ENCODE measurements around the gene SEPTIN3. TPM values are rescaled to one million over a fixed set of nuclear protein-coding genes. Genes with fewer than 3 reads are reported as not detected.

Gene SEPTIN3
- total RNA-seq, 1 experiment from 2014 or later: 3.6 TPM

DNA sequence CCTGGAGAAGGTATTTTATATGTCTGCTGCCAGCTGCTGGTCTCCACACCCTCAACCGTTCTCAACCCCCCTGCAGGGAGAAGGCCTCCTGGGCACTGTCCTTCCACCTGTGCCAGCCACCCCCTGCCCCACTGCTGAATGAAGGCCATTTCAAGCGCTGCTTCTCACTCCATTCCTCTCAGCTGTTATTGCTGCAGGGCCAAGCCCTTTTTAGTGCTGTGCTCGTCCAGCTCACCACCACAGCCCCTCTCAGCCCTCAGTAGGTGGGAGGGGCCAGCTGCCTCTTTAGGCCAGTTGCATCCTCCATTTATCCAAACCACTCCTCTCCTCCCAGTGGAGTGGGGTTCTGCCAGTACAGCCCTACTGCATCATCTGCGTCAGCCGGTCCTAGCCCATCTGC lies 27.6 kb downstream of the SEPTIN3 start:
- CTCF ChIA-PET: no interaction called here
- POLR2A ChIA-PET (ENCODE audit: low non-redundant PET): no interaction called here
- no TSS peak for BruUV-seq (replicated peaks)
- intact Hi-C loops (cut with micrococcal nuclease; ENCODE audit: unreplicated experiment): no loop called here
- DNase-seq (ENCODE audit: low spot score): no peak
- TF ChIP-seq, protein P1, sequence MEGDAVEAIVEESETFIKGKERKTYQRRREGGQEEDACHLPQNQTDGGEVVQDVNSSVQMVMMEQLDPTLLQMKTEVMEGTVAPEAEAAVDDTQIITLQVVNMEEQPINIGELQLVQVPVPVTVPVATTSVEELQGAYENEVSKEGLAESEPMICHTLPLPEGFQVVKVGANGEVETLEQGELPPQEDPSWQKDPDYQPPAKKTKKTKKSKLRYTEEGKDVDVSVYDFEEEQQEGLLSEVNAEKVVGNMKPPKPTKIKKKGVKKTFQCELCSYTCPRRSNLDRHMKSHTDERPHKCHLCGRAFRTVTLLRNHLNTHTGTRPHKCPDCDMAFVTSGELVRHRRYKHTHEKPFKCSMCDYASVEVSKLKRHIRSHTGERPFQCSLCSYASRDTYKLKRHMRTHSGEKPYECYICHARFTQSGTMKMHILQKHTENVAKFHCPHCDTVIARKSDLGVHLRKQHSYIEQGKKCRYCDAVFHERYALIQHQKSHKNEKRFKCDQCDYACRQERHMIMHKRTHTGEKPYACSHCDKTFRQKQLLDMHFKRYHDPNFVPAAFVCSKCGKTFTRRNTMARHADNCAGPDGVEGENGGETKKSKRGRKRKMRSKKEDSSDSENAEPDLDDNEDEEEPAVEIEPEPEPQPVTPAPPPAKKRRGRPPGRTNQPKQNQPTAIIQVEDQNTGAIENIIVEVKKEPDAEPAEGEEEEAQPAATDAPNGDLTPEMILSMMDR (conservative IDR thresholded peaks at IDR 0.05; ENCODE audit: low read depth, low read length): no peak
- TF ChIP-seq EZH2 (IDR thresholded peaks at IDR 0.05; ENCODE audit: borderline replicate concordance, low read depth, low read length, poor library complexity, severe bottlenecking): no peak
- Histone ChIP-seq H3K27me3 (replicated peaks; ENCODE audit: insufficient read depth, low read depth, low read length, poor library complexity) (peaks cover 4% of the 10 kb centered on the region), H3K4me1 (ENCODE audit: insufficient read depth, low read length, poor library complexity, severe bottlenecking) (no peaks in the 10 kb centered on the region), H3K9me3 (ENCODE audit: low read depth, low read length, poor library complexity, severe bottlenecking) (no peaks in the 10 kb centered on the region), H3K36me3 (ENCODE audit: insufficient read depth, low read length, poor library complexity, severe bottlenecking) (no peaks in the 10 kb centered on the region), H3K27ac (ENCODE audit: low read depth, low read length, poor library complexity, severe bottlenecking) (no peak overlapping the region), H3K4me3 (ENCODE audit: low read depth, low read length, poor library complexity, severe bottlenecking) (no peak overlapping the region)

DNA sequence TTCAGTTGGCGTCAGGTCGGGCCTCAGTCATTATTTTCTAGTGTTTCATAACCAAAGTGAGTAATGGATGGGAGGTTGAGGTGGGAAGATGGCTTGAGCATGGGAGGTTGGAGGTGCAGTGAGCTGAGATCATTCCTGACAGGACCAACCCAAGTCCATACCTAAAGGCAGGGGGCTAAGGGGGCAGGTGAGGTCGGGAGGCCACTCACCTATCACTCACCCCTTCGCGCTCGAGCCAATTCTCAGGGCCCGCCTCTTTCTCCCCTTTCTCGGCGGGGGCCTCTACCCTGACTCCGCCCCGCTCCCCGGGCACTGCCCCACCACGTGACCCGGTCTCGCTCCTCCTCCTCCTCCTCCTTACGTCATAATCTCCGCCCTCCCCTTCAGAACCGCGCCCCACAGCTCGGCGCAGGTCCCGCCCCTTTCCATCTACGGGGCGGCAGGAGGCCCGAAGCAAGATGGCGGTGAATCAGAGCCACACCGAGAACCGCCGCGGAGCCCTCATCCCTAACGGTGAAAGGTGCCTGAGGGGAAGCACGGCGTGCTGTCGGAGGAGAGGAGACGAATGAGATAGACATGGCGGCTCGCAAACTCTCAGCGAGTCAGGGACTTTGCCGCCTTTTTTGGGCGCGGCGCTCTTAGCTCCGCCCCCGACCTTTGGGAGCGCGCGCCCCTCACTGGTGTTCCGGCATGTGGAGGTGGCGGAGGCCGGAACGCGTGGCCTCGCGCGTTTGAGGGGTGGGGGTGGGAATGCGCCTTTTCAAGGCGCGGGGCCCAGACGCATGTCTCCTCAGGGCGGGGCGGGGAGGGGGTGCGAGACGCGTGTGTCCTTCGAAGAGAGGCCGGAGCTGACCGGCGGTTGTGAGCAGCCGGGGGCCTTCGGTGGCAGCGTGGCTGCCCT lies 29.4 kb downstream of the SEPTIN3 start, which contains the start of gene WBP2NL:
Gene WBP2NL (plus strand): TSS at position 428 of the 901 bp plus-strand sequence. CDS start 31 bp downstream, at position 459.
- Histone ChIP-seq H3K4me1 (ENCODE audit: insufficient read depth, low read length, poor library complexity, severe bottlenecking) (no peaks in the 10 kb centered on the region), H3K27ac (ENCODE audit: low read depth, low read length, poor library complexity, severe bottlenecking) (no peak within 1 kb of the TSS), H3K9me3 (ENCODE audit: low read depth, low read length, poor library complexity, severe bottlenecking) (no peaks in the 10 kb centered on the region), H3K36me3 (ENCODE audit: insufficient read depth, low read length, poor library complexity, severe bottlenecking) (no peaks in the 10 kb centered on the region), H3K27me3 (replicated peaks; ENCODE audit: insufficient read depth, low read depth, low read length, poor library complexity) (peaks cover 4% of the 10 kb centered on the region), H3K4me3 (ENCODE audit: low read depth, low read length, poor library complexity, severe bottlenecking) (peak within 1 kb of the TSS; percentile 16)
- peak; percentile 44 for DNase-seq (ENCODE audit: low spot score)
- TF ChIP-seq, protein P1 (conservative IDR thresholded peaks at IDR 0.05; ENCODE audit: low read depth, low read length): no peak
- TF ChIP-seq EZH2 (IDR thresholded peaks at IDR 0.05; ENCODE audit: borderline replicate concordance, low read depth, low read length, poor library complexity, severe bottlenecking): no peak
- intact Hi-C loops (cut with micrococcal nuclease; ENCODE audit: unreplicated experiment): no loop called here
- ChIA-PET POLR2A (ENCODE audit: low non-redundant PET) (no interaction called here), CTCF (no interaction called here)
- BruUV-seq (replicated peaks): no TSS peak

DNA sequence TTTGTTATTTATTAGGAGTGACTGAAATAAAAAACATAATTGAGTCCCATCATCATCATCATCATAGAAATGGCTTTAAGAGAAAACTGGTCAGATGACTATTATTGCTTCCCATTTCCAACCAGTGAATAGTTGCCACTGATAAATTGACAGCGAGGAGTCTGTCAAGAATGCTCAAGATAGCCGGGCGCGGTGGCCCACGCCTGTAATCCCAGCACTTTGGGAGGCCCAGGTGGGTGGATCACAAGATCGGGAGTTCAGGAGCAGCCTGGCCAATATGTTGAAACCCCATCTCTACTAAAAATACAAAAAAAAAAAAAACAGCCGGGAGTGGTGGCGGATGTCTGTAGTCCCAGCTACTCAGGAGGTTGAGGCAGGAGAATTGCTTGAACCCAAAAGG lies 31.2 kb downstream of the SEPTIN3 start:
- no peaks in the 10 kb centered on the region for H3K4me1 ChIP-seq (ENCODE audit: insufficient read depth, low read length, poor library complexity, severe bottlenecking)
- CTCF ChIA-PET: no interaction called here
- no peaks in the 10 kb centered on the region for H3K36me3 ChIP-seq (ENCODE audit: insufficient read depth, low read length, poor library complexity, severe bottlenecking)
- TF ChIP-seq, protein P1 (conservative IDR thresholded peaks at IDR 0.05; ENCODE audit: low read depth, low read length): no peak
- no peak for TF ChIP-seq EZH2 (IDR thresholded peaks at IDR 0.05; ENCODE audit: borderline replicate concordance, low read depth, low read length, poor library complexity, severe bottlenecking)
- H3K4me3 ChIP-seq (ENCODE audit: low read depth, low read length, poor library complexity, severe bottlenecking): no peak overlapping the region
- H3K27ac ChIP-seq (ENCODE audit: low read depth, low read length, poor library complexity, severe bottlenecking): no peak overlapping the region
- no TSS peak for BruUV-seq (replicated peaks)
- intact Hi-C loops (cut with micrococcal nuclease; ENCODE audit: unreplicated experiment): no loop called here
- POLR2A ChIA-PET (ENCODE audit: low non-redundant PET): no interaction called here
- peaks cover 4% of the 10 kb centered on the region for H3K27me3 ChIP-seq (replicated peaks; ENCODE audit: insufficient read depth, low read depth, low read length, poor library complexity)
- no peaks in the 10 kb centered on the region for H3K9me3 ChIP-seq (ENCODE audit: low read depth, low read length, poor library complexity, severe bottlenecking)
- DNase-seq (ENCODE audit: low spot score): no peak

Data from A673 (cell line).